ENCODE measurements around the gene BRSK1. TPM values are rescaled to one million over a fixed set of nuclear protein-coding genes. Genes with fewer than 3 reads are reported as not detected.

Gene BRSK1
- total RNA-seq, 1 donor from 2014 or later = 8.8 TPM

GRCh38 chr19:55299991-55300390 lies 16.2 kb downstream of the BRSK1 start:
- no peak for DNase-seq (ENCODE audit: low spot score)
- intact Hi-C loops (cut with DNase I) = loop anchor here (2.0 to 10.0 kb wide), 2 partner anchors 85 to 115 kb away; partner anchors contain the start of genes RPL28 and TMEM238

- intact Hi-C loops (cut with DNase I) = loop anchor here (2.0 to 10.0 kb wide), 2 partner anchors 84 to 114 kb away; partner anchors contain the start of genes RPL28 and TMEM238
- DNase-seq (ENCODE audit: low spot score) = no peak
Observed at GRCh38 chr19:55300886-55301458, 17.2 kb downstream of the BRSK1 start.

- intact Hi-C loops (cut with DNase I) = loop anchor here (2.0 to 10.0 kb wide), 2 partner anchors 83 to 113 kb away; partner anchors contain the start of genes RPL28 and TMEM238
- DNase-seq (ENCODE audit: low spot score) = peak; percentile 94
Observed at GRCh38 chr19:55301459-55302317, 17.9 kb downstream of the BRSK1 start.

GRCh38 chr19:55302318-55302703 lies 18.5 kb downstream of the BRSK1 start:
- intact Hi-C loops (cut with DNase I) = loop anchor here (10.0 kb wide), 1 partner anchor 112 kb away; no protein-coding TSS in a partner anchor
- no peak for DNase-seq (ENCODE audit: low spot score)

GRCh38 chr19:55303477-55303876 lies 19.7 kb downstream of the BRSK1 start:
- intact Hi-C loops (cut with DNase I) = loop anchor here (10.0 kb wide), 1 partner anchor 111 kb away; no protein-coding TSS in a partner anchor
- DNase-seq (ENCODE audit: low spot score) = no peak

- intact Hi-C loops (cut with DNase I) = loop anchor here (10.0 kb wide), 1 partner anchor 110 kb away; no protein-coding TSS in a partner anchor
- DNase-seq (ENCODE audit: low spot score) = no peak
Observed at GRCh38 chr19:55304279-55304978, 20.6 kb downstream of the BRSK1 start.

GRCh38 chr19:55304980-55305379 lies 21.2 kb downstream of the BRSK1 start:
- intact Hi-C loops (cut with DNase I) = loop anchor here (10.0 kb wide), 1 partner anchor 110 kb away; no protein-coding TSS in a partner anchor
- no peak for DNase-seq (ENCODE audit: low spot score)

GRCh38 chr19:55305491-55305890 lies 21.7 kb downstream of the BRSK1 start:
- no peak for DNase-seq (ENCODE audit: low spot score)
- intact Hi-C loops (cut with DNase I) = loop anchor here (10.0 kb wide), 1 partner anchor 109 kb away; no protein-coding TSS in a partner anchor

- intact Hi-C loops (cut with DNase I) = loop anchor here (10.0 kb wide), 1 partner anchor 109 kb away; no protein-coding TSS in a partner anchor
- DNase-seq (ENCODE audit: low spot score) = no peak
Observed at GRCh38 chr19:55305983-55306562, 22.3 kb downstream of the BRSK1 start.

- intact Hi-C loops (cut with DNase I) = loop anchor here (10.0 kb wide), 1 partner anchor 108 kb away; no protein-coding TSS in a partner anchor
- DNase-seq (ENCODE audit: low spot score) = no peak
Observed at GRCh38 chr19:55306712-55307111, 22.9 kb downstream of the BRSK1 start.

- intact Hi-C loops (cut with DNase I) = loop anchor here (10.0 kb wide), 1 partner anchor 107 kb away; no protein-coding TSS in a partner anchor
- no peak for DNase-seq (ENCODE audit: low spot score)
Observed at GRCh38 chr19:55308281-55308680, 24.5 kb downstream of the BRSK1 start.

- DNase-seq (ENCODE audit: low spot score) = no peak
- intact Hi-C loops (cut with DNase I) = loop anchor here (10.0 kb wide), 1 partner anchor 105 kb away; no protein-coding TSS in a partner anchor
Observed at GRCh38 chr19:55309448-55309847, 25.7 kb downstream of the BRSK1 start.

- intact Hi-C loops (cut with DNase I) = no loop called here
Observed at GRCh38 chr19:55310498-55310897, 26.7 kb downstream of the BRSK1 start.

GRCh38 chr19:55311397-55311796 lies 27.6 kb downstream of the BRSK1 start:
- DNase-seq (ENCODE audit: low spot score) = no peak
- intact Hi-C loops (cut with DNase I) = no loop called here

More at GRCh38 chr19:55310498-55310897, 26.7 kb downstream of the BRSK1 start:
- DNase-seq (ENCODE audit: low spot score) = no peak

GRCh38 chr19:55311797-55312196 lies 28.0 kb downstream of the BRSK1 start:
- intact Hi-C loops (cut with DNase I) = no loop called here

GRCh38 chr19:55312621-55313512 lies 29.1 kb downstream of the BRSK1 start:
- intact Hi-C loops (cut with DNase I) = no loop called here
- DNase-seq (ENCODE audit: low spot score) = no peak

More at GRCh38 chr19:55311797-55312196, 28.0 kb downstream of the BRSK1 start:
- DNase-seq (ENCODE audit: low spot score) = no peak

- DNase-seq (ENCODE audit: low spot score) = no peak
- intact Hi-C loops (cut with DNase I) = no loop called here
Observed at GRCh38 chr19:55314396-55314795, 30.6 kb downstream of the BRSK1 start.

- intact Hi-C loops (cut with DNase I) = no loop called here
- no peak for DNase-seq (ENCODE audit: low spot score)
Observed at GRCh38 chr19:55315956-55316525, 32.2 kb downstream of the BRSK1 start.
